HG03175 (cell line): Measurements from ENCODE around the gene FAM120C.

Source experiments
- ATAC-seq: cut with Tn5 transposase; IDR thresholded peaks from one replicate; pipeline ENCODE4 v1.9.1; 2021; ENCODE audit warnings: mild to moderate bottlenecking, moderate library complexity; ENCODE audit not compliant: unreplicated experiment

Gene FAM120C

DNA sequence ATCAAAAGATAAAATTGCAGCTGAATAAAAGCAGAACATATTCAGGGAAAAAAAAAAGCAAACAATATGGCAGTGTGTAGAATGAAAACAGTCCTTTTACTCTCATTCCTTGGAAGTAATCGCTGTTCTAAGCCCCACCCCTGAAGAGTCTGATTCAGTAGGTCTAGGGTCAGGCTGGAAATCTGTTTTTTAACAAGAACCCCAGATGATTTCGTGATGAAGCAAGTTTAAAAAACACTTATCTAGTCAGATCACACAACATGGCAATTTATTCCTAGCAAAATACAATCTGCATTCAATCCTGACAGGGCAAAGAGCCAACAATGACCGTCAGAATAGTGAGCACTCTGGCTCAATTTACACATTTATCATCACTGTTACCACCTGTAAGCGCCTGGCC lies 16.1 kb downstream of the FAM120C start:
- no peak for ATAC-seq

DNA sequence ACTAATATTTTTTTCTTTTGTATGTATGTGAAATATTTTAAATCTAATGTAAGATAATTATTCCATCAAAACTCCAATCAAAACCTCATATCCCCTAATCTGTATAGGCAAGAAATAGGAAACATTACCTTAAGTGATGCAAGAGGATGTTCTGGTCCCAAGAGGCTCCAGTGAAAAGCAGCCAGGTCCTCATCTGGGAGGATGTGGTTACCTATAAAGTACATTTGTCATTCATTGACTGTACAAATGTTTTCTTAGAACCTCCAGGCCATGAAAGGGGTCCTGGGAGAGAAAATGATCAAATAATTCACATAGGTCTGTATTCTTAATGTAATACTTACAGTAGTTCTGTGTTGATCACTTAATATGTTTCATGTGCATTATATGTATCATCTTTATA lies 25.5 kb downstream of the FAM120C start:
- no peak for ATAC-seq

GRCh38 chrX:54134269-54134668 lies 48.8 kb downstream of the FAM120C start:
- no peak for ATAC-seq

GRCh38 chrX:54116391-54116790 lies 66.7 kb downstream of the FAM120C start:
- ATAC-seq, result no peak

GRCh38 chrX:54093571-54093970 lies 89.5 kb downstream of the FAM120C start:
- no peak for ATAC-seq

- ATAC-seq, result no peak
These were observed 89.9 kb downstream of the FAM120C start for GRCh38 chrX:54093159-54093558.

DNA sequence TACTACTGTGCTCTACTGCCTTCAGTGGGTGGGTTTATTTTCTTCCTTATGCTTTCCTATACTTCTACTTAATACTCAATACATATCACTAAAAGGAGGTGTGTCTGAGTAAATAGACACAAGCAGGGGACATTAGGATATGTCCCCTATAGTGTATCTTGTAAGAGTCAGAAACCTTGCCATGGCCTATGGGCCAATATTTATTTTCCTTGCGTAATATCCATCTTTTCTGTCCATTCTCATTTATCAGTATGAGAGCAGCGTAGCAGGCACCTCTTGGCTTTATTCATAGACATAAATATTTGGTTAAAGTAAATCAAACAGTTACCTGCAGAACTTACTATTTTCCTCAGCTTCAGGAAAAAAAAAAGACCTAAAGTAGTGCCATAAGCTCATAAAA lies 92.2 kb downstream of the FAM120C start:
- no peak for ATAC-seq

DNA sequence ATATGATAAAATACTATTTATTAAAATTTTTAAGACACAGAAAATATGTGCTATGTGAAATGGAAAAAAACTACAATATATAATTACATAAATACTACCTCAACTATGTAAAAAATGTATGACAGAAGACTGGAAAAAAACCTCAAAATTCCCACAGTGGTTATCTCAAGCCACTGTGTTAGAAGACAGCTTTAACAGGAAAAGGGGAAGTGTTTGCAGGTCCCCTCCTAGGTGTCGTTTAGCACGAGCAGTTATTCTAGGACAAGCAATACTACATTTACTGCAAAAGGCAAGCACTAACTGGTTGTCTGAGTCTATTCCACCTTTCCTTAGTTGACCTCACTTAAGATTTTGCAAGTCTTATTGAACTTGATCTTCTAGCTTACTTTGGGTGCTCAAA lies 93.9 kb downstream of the FAM120C start:
- no peak for ATAC-seq

GRCh38 chrX:54087661-54088060 lies 95.4 kb downstream of the FAM120C start:
- no peak for ATAC-seq

DNA sequence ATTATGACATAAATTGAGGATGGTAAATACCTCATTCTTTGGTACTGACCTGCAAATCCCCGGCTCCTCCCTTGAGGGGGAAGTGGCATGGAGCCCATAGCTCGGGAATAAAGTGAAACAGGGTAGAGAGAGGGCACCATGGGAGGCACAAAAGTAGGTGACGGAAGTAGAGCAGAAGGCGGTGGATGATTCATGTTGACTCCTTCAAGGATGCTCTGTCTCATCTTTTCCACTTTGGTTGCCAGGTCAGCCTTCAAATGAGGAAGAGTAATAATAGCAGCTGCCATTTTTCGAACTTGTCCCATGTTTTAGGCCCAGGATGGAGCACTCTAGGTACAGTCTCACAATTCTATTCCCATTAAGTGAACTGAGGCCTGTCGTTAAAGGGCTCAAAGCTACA lies 97.4 kb downstream of the FAM120C start:
- no peak for ATAC-seq

DNA sequence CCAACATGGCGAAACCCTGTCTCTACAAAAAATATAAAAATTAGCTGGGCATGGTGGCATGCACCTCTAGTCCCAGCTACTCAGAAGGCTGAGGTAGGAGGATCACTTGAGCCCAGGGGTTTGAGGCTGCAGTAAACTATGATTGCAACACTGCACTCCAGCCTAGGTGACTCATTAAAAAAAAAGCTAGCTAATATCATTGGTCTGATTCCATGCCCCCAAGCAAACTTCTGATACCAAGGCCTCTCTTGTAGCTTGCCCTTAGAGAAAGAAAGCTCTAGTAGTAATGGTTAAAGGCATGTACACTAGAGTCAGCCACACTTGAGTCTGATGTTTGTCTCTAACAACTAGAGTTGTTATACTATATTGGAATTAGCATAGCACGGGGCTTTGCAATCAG lies 106.2 kb downstream of the FAM120C start:
- ATAC-seq, result no peak

- no peak for ATAC-seq
These were observed 108.2 kb downstream of the FAM120C start for GRCh38 chrX:54074826-54075225.

GRCh38 chrX:54067766-54068165 lies 115.3 kb downstream of the FAM120C start:
- no peak for ATAC-seq

DNA sequence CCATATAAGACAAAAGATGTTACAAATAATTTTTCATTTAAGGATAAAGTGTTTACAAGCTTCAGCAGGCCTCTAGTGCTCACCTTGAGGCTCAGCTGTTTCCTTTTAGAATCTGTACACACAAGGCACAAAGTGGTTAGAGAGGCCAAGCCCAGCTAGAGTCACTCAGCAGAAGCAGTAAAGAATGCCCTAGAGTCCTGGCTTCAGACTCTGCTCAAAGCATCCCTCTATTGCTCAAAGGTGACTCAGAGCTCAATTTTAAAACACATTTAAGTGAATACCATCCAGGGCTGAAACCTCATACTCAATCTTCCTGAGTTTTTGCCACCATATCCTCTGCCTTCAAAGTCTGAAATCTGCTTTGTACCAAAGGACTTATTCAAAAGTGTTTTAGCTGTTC lies 116.2 kb downstream of the FAM120C start:
- no peak for ATAC-seq

DNA sequence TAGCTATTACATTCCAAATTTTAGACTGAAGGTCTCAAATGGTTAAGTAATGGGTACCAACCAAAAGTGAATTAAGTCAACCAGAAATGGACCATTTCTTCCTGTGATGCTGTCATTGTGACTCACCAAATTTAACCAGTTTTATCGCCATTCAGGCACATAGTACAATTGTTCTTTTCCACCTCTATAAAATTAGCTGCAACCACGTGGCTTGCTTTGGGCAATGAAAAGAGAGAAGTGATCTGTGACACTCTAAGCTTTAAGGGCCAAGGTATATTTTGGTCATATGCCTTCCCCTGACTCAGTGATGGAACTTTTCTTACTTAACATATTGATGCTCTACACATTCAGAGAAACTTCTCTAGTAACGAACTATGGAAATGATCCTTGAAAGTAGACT lies 118.5 kb downstream of the FAM120C start:
- no peak for ATAC-seq

- no peak for ATAC-seq
These were observed 119.7 kb downstream of the FAM120C start for GRCh38 chrX:54063361-54063760.

- no peak for ATAC-seq
These were observed 133.3 kb downstream of the FAM120C start for GRCh38 chrX:54049801-54050200.

DNA sequence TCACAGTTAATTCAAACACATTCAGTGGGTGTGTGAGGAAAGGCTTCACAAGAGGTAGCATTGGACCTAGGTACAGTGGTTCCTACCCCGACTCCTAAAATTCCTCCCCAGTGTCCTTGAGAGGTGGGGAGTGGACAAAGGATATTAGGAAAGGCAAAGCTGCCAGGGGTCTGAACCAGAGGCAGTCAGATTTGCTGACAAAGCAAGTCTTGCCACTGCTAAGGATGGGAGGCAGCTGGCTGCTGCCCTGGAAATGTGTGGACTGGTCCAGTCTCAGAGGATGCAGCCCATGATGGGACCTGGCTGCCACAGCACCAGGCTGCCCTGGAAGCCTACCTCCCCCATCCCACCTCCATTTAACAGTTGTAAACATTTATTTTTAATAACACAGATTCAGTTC lies 134.6 kb downstream of the FAM120C start:
- ATAC-seq, result no peak

DNA sequence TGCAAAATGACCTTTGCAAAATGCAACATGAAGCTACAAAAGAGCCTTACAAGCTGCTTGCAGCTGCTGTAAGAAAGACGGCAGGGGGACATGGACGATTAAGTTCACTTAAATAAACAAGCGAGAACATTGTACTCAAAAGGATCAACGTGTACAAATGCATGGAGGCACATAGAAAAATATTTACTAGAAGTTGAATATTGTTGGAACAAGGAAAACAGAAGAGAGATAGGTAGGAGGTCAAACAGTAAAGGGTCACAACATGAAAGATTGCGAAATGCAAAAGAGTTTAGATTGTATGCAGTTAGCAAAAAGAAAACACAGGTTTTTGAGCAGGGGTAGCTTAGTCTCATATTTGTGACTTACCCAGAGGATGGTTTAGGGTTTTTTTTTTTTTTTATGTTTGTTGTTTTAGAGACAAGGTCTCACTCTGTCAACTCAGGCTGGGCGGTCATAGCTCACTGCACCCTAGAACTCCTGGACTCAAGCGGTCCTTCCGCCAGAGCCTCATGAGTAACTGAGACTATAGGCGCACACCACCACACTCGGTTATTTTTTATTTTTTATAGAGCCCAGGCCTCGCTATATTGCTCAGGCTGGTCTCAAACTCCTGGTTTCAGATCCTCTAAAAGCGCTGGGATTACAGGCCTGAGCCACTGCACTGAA lies 137.4 kb downstream of the FAM120C start:
- no peak for ATAC-seq

GRCh38 chrX:54044877-54045338 lies 138.1 kb downstream of the FAM120C start:
- ATAC-seq, result peak; percentile 8

GRCh38 chrX:54044126-54044876 lies 138.8 kb downstream of the FAM120C start, which contains the start of gene PHF8:
TSS of gene PHF8 (minus strand) at chrX:54044473. CDS start at chrX:54042728, 1,745 bp downstream.
- ATAC-seq, result peak; percentile 86

GRCh38 chrX:54043541-54044125 lies 139.4 kb downstream of the FAM120C start:
- peak; percentile 8 for ATAC-seq
